H1 (cell line): Measurements from ENCODE around the gene PAOX. TPM values are rescaled to one million over a fixed set of nuclear protein-coding genes. Genes with fewer than 3 reads are reported as not detected.

Source experiments
- ATF2 ChIP-seq: IDR thresholded peaks from 2 replicates; pipeline ENCODE4 v1.6.1; 2012; ENCODE audit warnings: low read length, inconsistent platforms
- CBX5 ChIP-seq: fragments of 300-800, 300-1000 bp; sonication (generic); IDR thresholded peaks from 2 replicates; pipeline ENCODE4 v1.7.1; 2016; ENCODE audit warnings: antibody characterized with exemption, low read length, low read depth
- JUND ChIP-seq: IDR thresholded peaks from 2 replicates; pipeline ENCODE4 v1.6.1; 2011; ENCODE audit warnings: mild to moderate bottlenecking, improper control_type of control experiment, low read length
- KDM4A ChIP-seq: IDR thresholded peaks from one replicate; pipeline ENCODE4 v1.7.1; 2012; ENCODE audit warnings: low read depth, mild to moderate bottlenecking, moderate library complexity, low read length, inconsistent platforms; ENCODE audit not compliant: severe bottlenecking
- MAX ChIP-seq: IDR thresholded peaks from 2 replicates; pipeline ENCODE4 v1.6.1; 2012; ENCODE audit warnings: inconsistent platforms
- RAD21 ChIP-seq, 2 experiments: IDR thresholded peaks in 1 of 2; conservative IDR thresholded peaks in 1 of 2; 2 replicates each; pipeline ENCODE4 v1.6.1; 2011; ENCODE audit warnings: low read depth in 2 of 2, low read length in 2 of 2, improper control_type of control experiment in 1 of 2, inconsistent platforms in 1 of 2, mild to moderate bottlenecking in 1 of 2, moderate library complexity in 1 of 2
- SP2 ChIP-seq: IDR thresholded peaks from 2 replicates; pipeline ENCODE4 v1.6.1; 2012; ENCODE audit warnings: mild to moderate bottlenecking, low read length, inconsistent platforms
- SRF ChIP-seq: IDR thresholded peaks from 2 replicates; pipeline ENCODE4 v1.6.1; 2011; ENCODE audit warnings: mild to moderate bottlenecking, low read depth, low read length, moderate library complexity
- TEAD4 ChIP-seq: IDR thresholded peaks from 2 replicates; pipeline ENCODE4 v1.6.1; 2012; ENCODE audit warnings: low read depth, low read length, inconsistent platforms, mixed read lengths
- polyA plus RNA-seq, 7 experiments: library from polyadenylated mRNA; depleted of rRNA in 3 of 7; stranded (reverse) in 5 of 7; unstranded in 2 of 7; fragments of >200 nt in 5 of 7; fragments of 200-250 nt in 2 of 7; gene quantifications; 1 replicate in 5 of 7; 2 replicates in 1 of 7; 4 replicates in 1 of 7; pipeline versions ENCODE4 v1.2.1 to v1.2.3, GENCODE V29; 2011 to 2013; ENCODE audit warnings: missing spikeins in 2 of 7, mixed read lengths in 2 of 7
- total RNA-seq: library from RNA; stranded (reverse); fragmentation: NEBNext Ultra II Directional; extraction: Animal tissue kit (Norgen Biotek cat#: 25700); gene quantifications from 2 replicates; pipeline ENCODE4 v1.2.1, GENCODE V29; 2021

PAOX gene
- total and polyA plus RNA-seq, 2 of the 8 experiments (the other 6 are each of a cell fraction or from before 2014, with no cell fraction given): 3.7 to 4.3 TPM

- no peak for TF ChIP-seq TEAD4
- TF ChIP-seq SRF: no peak
- no peak for TF ChIP-seq JUND
- no peak for TF ChIP-seq RAD21 (IDR thresholded peaks at IDR 0.05 in 1 of 2, conservative IDR thresholded peaks at IDR 0.05 in 1 of 2; ENCODE audit: low read depth in 2 of 2, low read length in 2 of 2)
- no peak for TF ChIP-seq SP2
- TF ChIP-seq ATF2: no peak
- no peak for TF ChIP-seq CBX5
- TF ChIP-seq KDM4A: no peak
- TF ChIP-seq MAX: no peak
Observed at GRCh38 chr10:133359972-133360610, 19.0 kb upstream of the PAOX start (continued).
